Thymus (tissue), 11 donors: ENCODE results near the gene C2CD4A. TPM values are rescaled to one million over a fixed set of nuclear protein-coding genes. Genes with fewer than 3 reads are reported as not detected.

ENCODE experiments used
- DNase-seq, 9 donors: peaks; one replicate each; pipeline ENCODE4 v3.0.0-alpha.2; 2013; ENCODE audit warnings: low spot score in 9 of 9, low read depth in 6 of 9, missing footprints in 1 of 9
- H3K27ac ChIP-seq, 2 donors: one replicate each; pipeline ENCODE4 v1.5.1; 2013; ENCODE audit warnings: control low read depth in 1 of 2, low read depth in 1 of 2, low read length in 1 of 2, mild to moderate bottlenecking in 1 of 2, moderate library complexity in 1 of 2
- H3K27me3 ChIP-seq, 2 donors: one replicate each; pipeline ENCODE4 v1.5.1; 2013; ENCODE audit warnings: low read length in 1 of 2; ENCODE audit not compliant: control insufficient read depth in 2 of 2, insufficient read depth in 1 of 2
- H3K36me3 ChIP-seq, 2 donors: one replicate each; pipeline ENCODE4 v1.5.1; 2013; ENCODE audit warnings: low read length in 1 of 2, mild to moderate bottlenecking in 1 of 2, moderate library complexity in 1 of 2; ENCODE audit not compliant: control insufficient read depth in 2 of 2, insufficient read depth in 2 of 2
- H3K4me1 ChIP-seq, 2 donors: one replicate each; pipeline ENCODE4 v1.5.1; 2013; ENCODE audit warnings: low read length in 2 of 2; ENCODE audit not compliant: control insufficient read depth in 2 of 2, insufficient read depth in 2 of 2
- H3K4me3 ChIP-seq, 2 donors: one replicate each; pipeline ENCODE4 v1.5.1; 2013; ENCODE audit warnings: low read length in 2 of 2, control low read depth in 1 of 2, mild to moderate bottlenecking in 1 of 2
- H3K9me3 ChIP-seq, 2 donors: one replicate each; pipeline ENCODE4 v1.5.1; 2013; ENCODE audit warnings: low read length in 1 of 2, mild to moderate bottlenecking in 1 of 2; ENCODE audit not compliant: control insufficient read depth in 2 of 2, insufficient read depth in 1 of 2
- WGBS: extraction: QIAGEN DNeasy Blood & Tissue Kit; methylation state at CpG from one replicate; pipeline ENCODE4 v1.1.7; 2013; 5-methylcytosine and 5-hydroxymethylcytosine counted together
- polyA plus RNA-seq: library from polyadenylated mRNA; stranded (reverse); fragments of 200-250 nt; gene quantifications from one replicate; pipeline ENCODE4 v1.2.3, GENCODE V29; 2013
- total RNA-seq: library from RNA; stranded (reverse); fragments of 120-200 nt; gene quantifications from one replicate; pipeline ENCODE4 v1.2.4, GENCODE V29; 2013
- donor health status: healthy.

The C2CD4A gene
- total and polyA plus RNA-seq, 2 donors = 0.66 to 11.6 TPM

DNA sequence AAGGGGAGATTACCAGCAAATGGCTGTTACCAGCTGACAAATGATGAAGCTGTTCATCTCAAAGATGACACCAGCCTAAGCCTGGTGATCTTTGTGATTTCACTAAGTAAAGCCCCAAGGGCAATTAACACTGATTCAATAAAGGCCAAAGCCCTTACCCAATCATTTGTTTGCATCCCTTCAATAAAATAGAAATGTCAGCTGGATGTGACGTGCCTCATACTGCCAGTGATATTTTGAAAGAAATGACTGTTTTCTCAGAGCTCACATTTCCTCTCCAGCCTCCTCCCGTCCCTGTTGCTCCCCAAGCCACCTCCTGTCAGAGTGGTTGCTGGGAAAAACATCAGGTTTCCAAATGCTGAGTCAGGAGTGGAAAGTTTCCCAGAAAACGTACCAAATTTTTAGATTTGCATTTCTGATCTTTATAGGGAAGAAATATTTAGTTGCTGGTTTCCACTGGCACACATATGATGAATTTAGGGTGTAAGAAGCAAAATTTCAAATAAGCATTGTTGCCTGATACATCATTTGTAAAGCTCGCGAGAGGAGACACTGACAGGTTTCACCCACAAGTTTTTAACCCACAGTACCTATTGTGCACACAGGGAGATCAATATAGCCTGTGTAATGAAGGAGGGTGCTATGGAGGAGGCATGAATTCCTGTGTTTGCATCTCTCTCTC is 21.0 kb downstream of the C2CD4A start:
- WGBS = 56% methylated on average over 5 of the region's 5 CpGs
- H3K27ac ChIP-seq = no peak overlapping the region
- H3K36me3 ChIP-seq = no peaks in the 10 kb centered on the region
- no peaks in the 10 kb centered on the region for H3K9me3 ChIP-seq
- no peaks in the 10 kb centered on the region for H3K27me3 ChIP-seq
- H3K4me3 ChIP-seq = no peak overlapping the region
- no peaks in the 10 kb centered on the region for H3K4me1 ChIP-seq
- DNase-seq = no peak

DNA sequence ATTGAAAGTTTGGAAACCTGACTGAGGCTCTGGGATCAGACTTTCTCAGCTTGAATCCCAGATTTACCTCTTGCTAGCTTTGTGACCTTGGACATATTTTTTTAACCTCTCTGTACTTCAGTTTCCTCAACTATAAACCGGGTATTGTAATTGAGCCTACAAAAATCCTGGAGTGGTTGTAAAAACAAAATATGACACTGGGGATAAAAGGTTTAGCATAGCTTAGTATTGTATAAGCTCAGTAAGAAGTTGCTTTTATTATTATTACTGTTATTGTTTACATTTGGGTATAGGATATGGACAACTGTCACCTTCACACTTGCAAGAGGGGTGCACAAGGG is 21.5 kb downstream of the C2CD4A start:
- WGBS = 89% methylated on average over 1 of the region's 1 CpG
- Histone ChIP-seq H3K27ac (no peak overlapping the region), H3K9me3 (no peaks in the 10 kb centered on the region), H3K4me1 (no peaks in the 10 kb centered on the region), H3K36me3 (no peaks in the 10 kb centered on the region), H3K27me3 (no peaks in the 10 kb centered on the region), H3K4me3 (no peak overlapping the region)
- no peak for DNase-seq

DNA sequence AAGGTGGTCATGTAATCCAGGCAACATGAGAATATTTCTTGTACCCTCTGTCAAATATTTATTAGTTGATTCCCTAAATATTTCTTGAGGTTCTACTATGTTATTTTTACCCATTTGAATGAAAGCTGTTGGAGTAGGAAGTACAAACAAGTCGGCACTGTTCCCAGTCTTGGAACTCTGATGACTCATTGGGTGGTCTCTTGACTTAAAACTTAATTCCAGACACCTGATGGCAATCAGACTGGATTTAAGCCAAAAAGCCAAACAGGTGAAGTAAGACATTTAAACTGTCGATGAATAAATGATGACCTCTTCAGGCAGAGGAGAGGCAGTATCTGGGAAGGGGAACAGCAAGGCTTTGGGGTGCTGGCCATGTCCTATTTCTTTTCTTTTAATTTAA is 22.8 kb downstream of the C2CD4A start:
- H3K9me3 ChIP-seq = no peaks in the 10 kb centered on the region
- no peaks in the 10 kb centered on the region for H3K27me3 ChIP-seq
- no peak for DNase-seq
- H3K27ac ChIP-seq = no peak overlapping the region
- H3K4me1 ChIP-seq = no peaks in the 10 kb centered on the region
- 92% methylated on average over 2 of the region's 2 CpGs for WGBS
- H3K36me3 ChIP-seq = no peaks in the 10 kb centered on the region
- H3K4me3 ChIP-seq = no peak overlapping the region

DNA sequence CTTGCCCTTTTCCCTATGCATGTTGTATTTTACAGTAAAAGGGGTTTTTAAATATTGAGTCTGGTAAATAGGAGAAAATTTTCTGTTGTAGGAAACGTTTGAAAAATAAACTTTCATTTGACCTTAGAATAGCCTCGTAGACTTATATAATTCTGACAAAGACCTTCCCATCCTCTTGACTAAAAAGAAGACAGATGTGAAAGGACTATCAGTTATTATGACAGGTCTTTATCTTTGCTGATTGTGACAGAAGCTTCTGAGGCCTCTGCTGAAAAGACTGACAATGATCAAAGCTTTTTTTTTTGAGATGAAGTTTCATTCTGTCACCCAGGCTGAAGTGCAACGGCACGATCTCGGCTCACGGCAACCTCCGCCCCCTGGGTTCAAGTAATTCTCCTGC is 24.2 kb downstream of the C2CD4A start:
- Histone ChIP-seq H3K27me3 (no peaks in the 10 kb centered on the region), H3K36me3 (no peaks in the 10 kb centered on the region), H3K9me3 (no peaks in the 10 kb centered on the region), H3K27ac (no peak overlapping the region), H3K4me3 (no peak overlapping the region), H3K4me1 (no peaks in the 10 kb centered on the region)
- no peak for DNase-seq
- WGBS = 97% methylated on average over 7 of the region's 7 CpGs

DNA sequence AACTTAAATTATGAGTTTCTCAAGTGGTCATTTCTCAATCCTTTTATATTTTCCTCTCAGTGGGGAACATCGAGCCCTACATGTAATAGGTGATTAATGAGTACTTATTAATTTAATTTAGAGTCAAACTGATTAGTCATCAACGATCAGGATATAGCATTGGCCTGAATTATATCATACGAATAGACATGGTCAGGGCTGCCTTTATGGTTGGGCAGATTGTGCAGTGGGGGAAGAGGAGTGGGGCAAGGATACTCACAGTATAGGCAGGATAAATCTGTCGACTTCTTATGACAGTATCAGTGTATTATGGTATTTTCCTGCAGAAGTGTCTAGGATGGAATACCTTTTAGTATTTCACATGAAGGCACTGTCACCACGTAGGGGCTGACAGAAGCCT is 27.0 kb downstream of the C2CD4A start:
- DNase-seq = no peak
- Histone ChIP-seq H3K36me3 (no peaks in the 10 kb centered on the region), H3K4me3 (no peak overlapping the region), H3K27me3 (peaks cover 0 to 2% of the 10 kb centered on the region in 2 donors), H3K27ac (no peak overlapping the region), H3K9me3 (no peaks in the 10 kb centered on the region), H3K4me1 (no peaks in the 10 kb centered on the region)
- WGBS = 89% methylated on average over 5 of the region's 5 CpGs

DNA sequence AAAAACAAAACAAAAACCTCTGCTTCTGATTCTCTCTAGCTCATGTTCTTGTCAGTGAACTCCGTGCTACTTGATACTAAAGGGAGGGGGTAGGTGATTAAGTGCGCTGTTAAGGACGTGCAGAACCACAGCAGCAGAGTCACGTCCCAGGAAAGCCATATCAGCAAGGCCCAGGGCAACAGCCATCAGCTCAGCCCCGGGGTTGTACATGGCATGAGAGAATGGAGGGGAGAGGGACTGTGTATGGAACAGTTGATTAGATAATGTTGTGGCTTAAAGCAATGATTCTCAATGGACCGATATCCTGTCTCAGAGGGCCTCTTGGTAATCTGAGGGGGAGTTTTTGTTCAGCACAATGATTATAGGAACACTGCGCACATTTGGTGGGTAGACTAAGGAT is 27.6 kb downstream of the C2CD4A start:
- H3K4me1 ChIP-seq = no peaks in the 10 kb centered on the region
- WGBS = 90% methylated on average over 7 of the region's 7 CpGs
- no peak for DNase-seq
- H3K27me3 ChIP-seq = peaks cover 0 to 2% of the 10 kb centered on the region in 2 donors
- H3K9me3 ChIP-seq = no peaks in the 10 kb centered on the region
- H3K27ac ChIP-seq = no peak overlapping the region
- no peaks in the 10 kb centered on the region for H3K36me3 ChIP-seq
- H3K4me3 ChIP-seq = no peak overlapping the region

DNA sequence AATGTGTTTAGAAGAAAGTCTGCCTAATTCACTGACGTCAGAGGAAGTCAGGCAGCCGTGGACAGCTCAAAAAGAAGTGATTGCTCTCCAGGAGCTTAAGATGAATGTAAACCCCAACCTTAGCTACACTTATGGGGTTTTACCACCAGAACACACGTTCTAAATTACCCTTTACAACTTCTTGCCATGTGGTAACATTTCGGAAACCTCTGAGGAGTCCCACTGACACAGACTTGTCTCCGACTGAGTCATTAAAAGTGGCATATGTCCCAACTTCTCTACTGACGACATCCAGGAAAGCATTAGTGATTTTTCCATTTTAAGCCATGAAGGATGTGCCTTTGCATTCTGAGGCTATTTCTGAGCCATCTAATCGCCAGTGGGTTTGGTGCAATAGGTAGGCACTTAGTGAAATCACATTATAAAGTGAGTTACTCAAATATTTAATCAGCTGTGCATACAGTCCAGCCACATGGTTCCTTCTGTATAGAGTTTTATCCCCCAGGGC is 32.4 kb downstream of the C2CD4A start:
- Histone ChIP-seq H3K4me3 (no peak overlapping the region), H3K27me3 (peaks cover 0 to 2% of the 10 kb centered on the region in 2 donors), H3K9me3 (no peaks in the 10 kb centered on the region), H3K27ac (no peak overlapping the region), H3K36me3 (no peaks in the 10 kb centered on the region), H3K4me1 (no peaks in the 10 kb centered on the region)
- DNase-seq = no peak
- WGBS = 82% methylated on average over 7 of the region's 7 CpGs

DNA sequence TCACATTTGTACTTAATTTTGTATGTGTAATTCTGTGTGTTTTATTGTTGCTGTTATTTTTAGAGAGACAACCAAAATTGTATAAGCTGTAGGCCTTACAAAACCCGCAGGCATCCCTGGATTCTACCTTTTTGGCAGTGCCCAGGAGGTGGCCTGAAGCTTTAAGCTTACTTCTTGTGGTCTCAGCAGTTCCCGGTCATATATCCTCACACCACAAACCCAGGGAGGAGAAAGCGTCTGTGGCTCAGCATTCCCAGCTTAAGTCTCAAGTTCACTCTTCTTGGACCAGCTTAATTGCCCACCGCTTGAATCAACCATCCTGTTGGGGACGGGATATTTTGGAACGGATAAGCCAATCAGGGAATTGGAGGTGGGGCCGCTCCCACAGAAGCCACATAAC is 36.7 kb downstream of the C2CD4A start:
- WGBS = 95% methylated on average over 7 of the region's 7 CpGs
- no peak overlapping the region for H3K27ac ChIP-seq

DNA sequence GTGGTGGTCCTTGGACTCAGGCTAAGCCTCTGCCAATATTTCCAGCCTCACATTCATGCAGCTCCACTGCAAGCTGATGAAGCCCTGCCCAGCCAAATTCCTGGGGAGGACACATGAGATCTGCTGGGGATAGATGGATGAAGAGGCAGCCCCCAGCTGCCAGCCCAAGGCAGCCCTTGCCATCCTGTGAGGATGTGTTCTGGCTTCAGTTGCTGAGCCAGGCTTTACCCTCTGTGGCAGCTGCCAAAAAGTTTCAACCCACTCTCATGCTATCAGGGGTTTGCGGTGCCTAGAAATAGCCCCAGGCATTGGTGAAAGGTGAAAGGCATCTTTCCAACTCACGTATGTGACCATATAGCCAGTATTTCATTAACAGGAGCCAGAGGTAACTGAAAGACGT is 37.6 kb downstream of the C2CD4A start:
- Histone ChIP-seq H3K9me3 (no peaks in the 10 kb centered on the region), H3K4me3 (no peak overlapping the region), H3K27me3 (no peaks in the 10 kb centered on the region), H3K36me3 (no peaks in the 10 kb centered on the region), H3K27ac (no peak overlapping the region), H3K4me1 (peaks cover 0 to 2% of the 10 kb centered on the region in 2 donors)
- DNase-seq = no peak
- WGBS = 80% methylated on average over 3 of the region's 3 CpGs

More for the DNA sequence above, 36.7 kb downstream of the C2CD4A start:
- Histone ChIP-seq H3K9me3 (no peaks in the 10 kb centered on the region), H3K36me3 (no peaks in the 10 kb centered on the region), H3K4me1 (peaks cover 0 to 2% of the 10 kb centered on the region in 2 donors), H3K4me3 (no peak overlapping the region), H3K27me3 (no peaks in the 10 kb centered on the region)
- no peak for DNase-seq
